ENCODE results near the gene LRFN4.

The LRFN4 gene

DNA sequence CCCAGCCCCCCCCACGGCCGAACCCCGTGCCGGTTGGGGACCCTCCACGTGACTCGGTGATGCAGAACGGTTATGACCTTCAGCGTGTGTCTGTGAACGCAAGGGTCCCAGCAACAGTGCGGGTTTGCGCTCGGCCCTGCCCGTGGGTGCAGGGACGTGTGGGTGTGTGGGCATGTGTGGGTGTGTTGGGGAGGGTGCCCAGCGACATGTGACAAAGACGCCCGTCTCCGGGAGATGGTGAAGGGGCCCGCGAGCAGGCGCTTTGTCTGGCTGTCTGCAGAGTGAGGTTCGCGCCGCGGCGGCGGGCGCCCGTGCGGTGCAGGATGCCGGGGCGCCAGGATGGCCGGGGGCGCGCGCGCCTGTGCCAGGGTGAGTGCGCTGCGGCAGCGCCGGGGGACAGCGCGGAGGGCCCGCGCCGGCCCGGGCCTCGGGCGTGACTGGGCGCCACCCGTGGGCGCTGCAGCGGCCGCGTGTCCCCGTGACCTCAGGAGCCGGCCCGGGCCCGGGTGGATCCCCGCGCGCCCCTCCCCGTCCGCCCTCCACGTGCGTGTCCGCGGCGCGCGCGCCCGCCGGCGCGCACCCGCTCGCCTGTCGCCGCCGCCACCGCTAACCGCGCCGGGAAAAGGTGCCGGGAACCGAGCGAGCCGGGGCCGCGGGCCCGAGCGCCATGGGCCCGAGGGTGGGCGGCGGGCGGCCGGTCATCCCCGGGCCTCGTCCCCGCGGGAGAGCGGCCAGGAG, at the start of gene LRFN4:
TSS of gene LRFN4 (plus strand) at position 569 of the 738 bp plus-strand sequence. CDS start 681 bp downstream, outside the sequence.
- H3K4me3 ChIP-seq (ENCODE audit: low read depth in 1 of 2, low read length in 1 of 2) = peak within 1 kb of the TSS; percentile 74 to 81
- H3K4me1 ChIP-seq (ENCODE audit: control insufficient read depth in 1 of 2, insufficient read depth in 1 of 2, low read depth in 1 of 2, low read length in 1 of 2) = peaks cover 10 to 22% of the 10 kb centered on the region in 2 experiments
- H3K36me3 ChIP-seq = no peaks in the 10 kb centered on the region
- H3K9me3 ChIP-seq = no peaks in the 10 kb centered on the region
- H3K27ac ChIP-seq = peak within 1 kb of the TSS; percentile 81
- TF ChIP-seq, protein P1, sequence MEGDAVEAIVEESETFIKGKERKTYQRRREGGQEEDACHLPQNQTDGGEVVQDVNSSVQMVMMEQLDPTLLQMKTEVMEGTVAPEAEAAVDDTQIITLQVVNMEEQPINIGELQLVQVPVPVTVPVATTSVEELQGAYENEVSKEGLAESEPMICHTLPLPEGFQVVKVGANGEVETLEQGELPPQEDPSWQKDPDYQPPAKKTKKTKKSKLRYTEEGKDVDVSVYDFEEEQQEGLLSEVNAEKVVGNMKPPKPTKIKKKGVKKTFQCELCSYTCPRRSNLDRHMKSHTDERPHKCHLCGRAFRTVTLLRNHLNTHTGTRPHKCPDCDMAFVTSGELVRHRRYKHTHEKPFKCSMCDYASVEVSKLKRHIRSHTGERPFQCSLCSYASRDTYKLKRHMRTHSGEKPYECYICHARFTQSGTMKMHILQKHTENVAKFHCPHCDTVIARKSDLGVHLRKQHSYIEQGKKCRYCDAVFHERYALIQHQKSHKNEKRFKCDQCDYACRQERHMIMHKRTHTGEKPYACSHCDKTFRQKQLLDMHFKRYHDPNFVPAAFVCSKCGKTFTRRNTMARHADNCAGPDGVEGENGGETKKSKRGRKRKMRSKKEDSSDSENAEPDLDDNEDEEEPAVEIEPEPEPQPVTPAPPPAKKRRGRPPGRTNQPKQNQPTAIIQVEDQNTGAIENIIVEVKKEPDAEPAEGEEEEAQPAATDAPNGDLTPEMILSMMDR (IDR thresholded peaks at IDR 0.05) = no peak
- no peaks in the 10 kb centered on the region for H3K27me3 ChIP-seq

DNA sequence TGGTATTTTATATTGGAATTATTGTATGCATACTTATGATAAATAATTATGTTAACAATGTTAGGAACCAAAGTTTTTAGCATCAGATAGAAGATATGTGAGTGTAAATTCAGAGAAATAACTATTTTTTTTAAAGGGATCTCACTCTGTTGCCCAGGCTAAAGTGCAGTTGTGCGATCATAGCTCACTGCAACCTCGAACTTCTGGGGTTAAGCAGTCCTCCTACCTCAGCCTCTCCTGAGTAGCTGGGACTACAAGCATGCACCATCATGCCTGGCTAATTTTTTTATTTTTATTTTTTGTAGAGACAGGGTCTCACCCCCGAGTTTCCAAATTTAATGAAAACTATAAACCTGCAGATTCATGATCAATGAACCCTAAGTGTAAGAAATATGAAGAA, 47.3 kb upstream of the LRFN4 start:
- Histone ChIP-seq H3K27me3 (no peaks in the 10 kb centered on the region), H3K27ac (no peak overlapping the region), H3K36me3 (no peaks in the 10 kb centered on the region), H3K4me3 (ENCODE audit: low read depth in 1 of 2, low read length in 1 of 2) (no peak overlapping the region), H3K9me3 (no peaks in the 10 kb centered on the region), H3K4me1 (ENCODE audit: control insufficient read depth in 1 of 2, insufficient read depth in 1 of 2, low read depth in 1 of 2, low read length in 1 of 2) (no peaks in the 10 kb centered on the region)
- TF ChIP-seq, protein P1 (IDR thresholded peaks at IDR 0.05) = no peak

DNA sequence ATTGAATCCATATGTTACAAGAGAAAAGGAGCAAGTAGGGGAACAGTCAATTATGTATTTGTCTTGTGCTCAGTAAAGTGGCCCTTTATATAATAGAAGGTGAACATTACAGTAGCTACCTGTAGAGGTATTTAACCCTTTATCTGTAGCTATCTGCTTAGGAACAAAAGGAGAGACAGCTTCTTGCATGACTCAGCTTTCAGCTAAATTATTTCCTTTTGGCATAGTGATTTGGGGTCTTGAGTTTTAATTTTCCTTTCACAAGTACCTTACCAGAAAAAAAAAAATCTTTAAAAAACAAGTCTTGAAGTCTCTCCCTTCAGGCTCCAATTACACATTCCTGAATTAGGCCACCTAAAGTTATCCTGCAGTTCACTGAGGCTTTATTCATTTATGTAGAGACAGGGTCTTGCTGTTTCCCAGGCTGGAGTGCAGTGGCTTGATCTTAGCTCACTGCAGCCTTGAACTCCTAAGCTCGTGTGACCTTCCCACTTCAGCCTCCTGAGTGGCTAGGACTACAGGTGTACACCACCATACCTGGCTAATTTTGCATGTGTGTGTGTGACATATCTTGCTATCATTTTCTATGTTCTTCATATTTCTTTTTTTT, 46.2 kb upstream of the LRFN4 start:
- no peaks in the 10 kb centered on the region for H3K36me3 ChIP-seq
- TF ChIP-seq, protein P1 (IDR thresholded peaks at IDR 0.05) = no peak
- H3K4me1 ChIP-seq (ENCODE audit: control insufficient read depth in 1 of 2, insufficient read depth in 1 of 2, low read depth in 1 of 2, low read length in 1 of 2) = no peaks in the 10 kb centered on the region
- H3K9me3 ChIP-seq = no peaks in the 10 kb centered on the region
- H3K27ac ChIP-seq = no peak overlapping the region
- H3K27me3 ChIP-seq = no peaks in the 10 kb centered on the region
- H3K4me3 ChIP-seq (ENCODE audit: low read depth in 1 of 2, low read length in 1 of 2) = no peak overlapping the region

DNA sequence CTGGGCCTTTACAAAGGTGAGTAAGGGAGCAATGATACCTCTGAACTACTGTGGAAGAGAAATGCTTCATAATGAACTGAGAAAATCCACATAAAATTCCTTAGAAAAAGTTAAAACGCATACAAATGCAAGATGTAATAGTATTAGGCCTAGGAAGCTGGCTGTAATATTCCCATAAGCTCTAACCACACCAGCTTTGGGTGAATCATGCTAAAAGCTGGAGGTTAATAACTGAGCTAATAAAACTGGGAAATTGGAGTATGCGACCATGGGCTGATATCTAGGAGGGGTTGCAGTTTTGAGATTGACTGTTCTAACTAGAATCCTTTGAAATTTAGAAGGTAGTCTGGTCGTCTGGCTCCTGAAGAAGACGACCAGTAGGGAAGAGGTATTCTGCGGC, 42.2 kb upstream of the LRFN4 start:
- no peaks in the 10 kb centered on the region for H3K27me3 ChIP-seq
- TF ChIP-seq, protein P1 (IDR thresholded peaks at IDR 0.05) = no peak
- no peak overlapping the region for H3K27ac ChIP-seq
- no peaks in the 10 kb centered on the region for H3K4me1 ChIP-seq (ENCODE audit: control insufficient read depth in 1 of 2, insufficient read depth in 1 of 2, low read depth in 1 of 2, low read length in 1 of 2)
- H3K4me3 ChIP-seq (ENCODE audit: low read depth in 1 of 2, low read length in 1 of 2) = no peak overlapping the region
- no peaks in the 10 kb centered on the region for H3K36me3 ChIP-seq
- H3K9me3 ChIP-seq = no peaks in the 10 kb centered on the region

DNA sequence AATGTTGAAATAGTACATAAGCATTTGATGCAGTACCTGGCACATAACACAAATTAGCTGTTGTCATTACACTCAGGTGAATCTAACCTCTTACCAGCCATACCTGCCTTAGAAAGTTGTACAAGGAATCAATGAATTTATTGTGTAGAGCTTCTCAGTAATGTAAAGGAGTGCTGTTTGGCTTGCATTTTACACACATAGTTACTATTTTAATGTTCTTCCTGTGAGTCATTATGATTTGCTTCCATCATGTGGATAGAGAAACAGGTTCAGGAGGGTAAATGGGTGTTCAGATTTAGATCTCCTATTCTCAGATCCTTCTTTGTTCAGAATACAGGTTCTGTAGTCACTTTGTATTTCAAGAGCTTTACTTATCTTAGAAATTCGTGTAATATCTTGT, 41.2 kb upstream of the LRFN4 start:
- no peaks in the 10 kb centered on the region for H3K4me1 ChIP-seq (ENCODE audit: control insufficient read depth in 1 of 2, insufficient read depth in 1 of 2, low read depth in 1 of 2, low read length in 1 of 2)
- no peaks in the 10 kb centered on the region for H3K9me3 ChIP-seq
- H3K4me3 ChIP-seq (ENCODE audit: low read depth in 1 of 2, low read length in 1 of 2) = no peak overlapping the region
- H3K27me3 ChIP-seq = no peaks in the 10 kb centered on the region
- no peaks in the 10 kb centered on the region for H3K36me3 ChIP-seq
- no peak overlapping the region for H3K27ac ChIP-seq
- TF ChIP-seq, protein P1 (IDR thresholded peaks at IDR 0.05) = no peak
